ENCODE measurements around the gene DLGAP3. TPM values are rescaled to one million over a fixed set of nuclear protein-coding genes. Genes with fewer than 3 reads are reported as not detected.
"Not testable (repeated sequence)": the region's sequence is repeated elsewhere in the genome, so short reads cannot be mapped to it uniquely, and the experiment has no call there.

DLGAP3 gene
- total RNA-seq, 1 experiment from 2014 or later = 1.0 TPM

- Mint-ChIP-seq H3K4me3 (ENCODE audit: low read depth, unreplicated experiment) (no peak overlapping the region), H3K27ac (ENCODE audit: unreplicated experiment) (no peak overlapping the region), H3K4me1 (ENCODE audit: low read depth, unreplicated experiment) (peaks cover 8% of the 10 kb centered on the region), H3K9me3 (ENCODE audit: low read depth, unreplicated experiment) (no peaks in the 10 kb centered on the region), H3K27me3 (ENCODE audit: unreplicated experiment) (no peaks in the 10 kb centered on the region), H3K36me3 (ENCODE audit: insufficient read depth, unreplicated experiment) (no peaks in the 10 kb centered on the region)
- intact Hi-C loops (cut with micrococcal nuclease; ENCODE audit: unreplicated experiment) = no loop called here
- no peak for TF ChIP-seq CTCF (IDR thresholded peaks at IDR 0.05; ENCODE audit: unreplicated experiment)
- no TSS peak for BruUV-seq (replicated peaks)
- CTCF ChIA-PET = no interaction called here
- DNase-seq = no peak
These were observed 102.0 kb downstream of the DLGAP3 start for GRCh38 chr1:34827341-34827941.

- H3K27ac Mint-ChIP-seq (ENCODE audit: unreplicated experiment) = no peak overlapping the region
- H3K4me3 Mint-ChIP-seq (ENCODE audit: low read depth, unreplicated experiment) = no peak overlapping the region
- peak; percentile 17 for DNase-seq
- BruUV-seq (replicated peaks) = no TSS peak
- H3K9me3 Mint-ChIP-seq (ENCODE audit: low read depth, unreplicated experiment) = no peaks in the 10 kb centered on the region
- peaks cover 8% of the 10 kb centered on the region for H3K4me1 Mint-ChIP-seq (ENCODE audit: low read depth, unreplicated experiment)
- TF ChIP-seq CTCF (IDR thresholded peaks at IDR 0.05; ENCODE audit: unreplicated experiment) = no peak
- H3K27me3 Mint-ChIP-seq (ENCODE audit: unreplicated experiment) = no peaks in the 10 kb centered on the region
- intact Hi-C loops (cut with micrococcal nuclease; ENCODE audit: unreplicated experiment) = no loop called here
- CTCF ChIA-PET = interaction anchor here (0.6 to 1.0 kb wide), 2 partner anchors 10 to 102 kb away, joined by 3 to 7 read pairs; no protein-coding TSS in a partner anchor
- H3K36me3 Mint-ChIP-seq (ENCODE audit: insufficient read depth, unreplicated experiment) = no peaks in the 10 kb centered on the region
These were observed 103.9 kb downstream of the DLGAP3 start for GRCh38 chr1:34825455-34826091.

- BruUV-seq (replicated peaks) = no TSS peak
- CTCF ChIA-PET = interaction anchor here (0.6 kb wide), 1 partner anchor 102 kb away, joined by 7 read pairs; no protein-coding TSS in a partner anchor
- Mint-ChIP-seq H3K4me3 (ENCODE audit: low read depth, unreplicated experiment) (no peak overlapping the region), H3K36me3 (ENCODE audit: insufficient read depth, unreplicated experiment) (no peaks in the 10 kb centered on the region), H3K27me3 (ENCODE audit: unreplicated experiment) (no peaks in the 10 kb centered on the region), H3K9me3 (ENCODE audit: low read depth, unreplicated experiment) (no peaks in the 10 kb centered on the region), H3K4me1 (ENCODE audit: low read depth, unreplicated experiment) (peaks cover 8% of the 10 kb centered on the region), H3K27ac (ENCODE audit: unreplicated experiment) (no peak overlapping the region)
- intact Hi-C loops (cut with micrococcal nuclease; ENCODE audit: unreplicated experiment) = no loop called here
- no peak for DNase-seq
- TF ChIP-seq CTCF (IDR thresholded peaks at IDR 0.05; ENCODE audit: unreplicated experiment) = no peak
These were observed 104.5 kb downstream of the DLGAP3 start for GRCh38 chr1:34824817-34825454.

GRCh38 chr1:34822202-34822601 lies 107.2 kb downstream of the DLGAP3 start:
- TF ChIP-seq CTCF (IDR thresholded peaks at IDR 0.05; ENCODE audit: unreplicated experiment) = no peak
- CTCF ChIA-PET = no interaction called here
- H3K9me3 Mint-ChIP-seq (ENCODE audit: low read depth, unreplicated experiment) = no peaks in the 10 kb centered on the region
- no peaks in the 10 kb centered on the region for H3K36me3 Mint-ChIP-seq (ENCODE audit: insufficient read depth, unreplicated experiment)
- BruUV-seq (replicated peaks) = no TSS peak
- H3K27me3 Mint-ChIP-seq (ENCODE audit: unreplicated experiment) = no peaks in the 10 kb centered on the region
- intact Hi-C loops (cut with micrococcal nuclease; ENCODE audit: unreplicated experiment) = no loop called here
- DNase-seq = no peak
- H3K4me3 Mint-ChIP-seq (ENCODE audit: low read depth, unreplicated experiment) = no peak overlapping the region
- H3K27ac Mint-ChIP-seq (ENCODE audit: unreplicated experiment) = no peak overlapping the region
- peaks cover 8% of the 10 kb centered on the region for H3K4me1 Mint-ChIP-seq (ENCODE audit: low read depth, unreplicated experiment)

- intact Hi-C loops (cut with micrococcal nuclease; ENCODE audit: unreplicated experiment); CTCF ChIA-PET: not testable (repeated sequence)
These were observed 110.6 kb downstream of the DLGAP3 start for GRCh38 chr1:34818862-34819261.

More at GRCh38 chr1:34818862-34819261, 110.6 kb downstream of the DLGAP3 start:
- DNase-seq; H3K9me3 Mint-ChIP-seq (ENCODE audit: low read depth, unreplicated experiment); H3K27ac Mint-ChIP-seq (ENCODE audit: unreplicated experiment); H3K4me1 Mint-ChIP-seq (ENCODE audit: low read depth, unreplicated experiment); H3K27me3 Mint-ChIP-seq (ENCODE audit: unreplicated experiment); BruUV-seq (replicated peaks); H3K4me3 Mint-ChIP-seq (ENCODE audit: low read depth, unreplicated experiment); H3K36me3 Mint-ChIP-seq (ENCODE audit: insufficient read depth, unreplicated experiment): not testable (repeated sequence)

All from Calu3 (cell line).